RWPE2 (cell line): ENCODE measurements around the gene KCTD5.

Experiments
- ATAC-seq: fragments of 200-7000 bp; cut with Tn5 transposase; 3 replicates; pipeline ENCODE4 v1.9.1; 2021; ENCODE audit warnings: low read depth
- DNase-seq: peaks from one replicate; pipeline ENCODE4 v3.0.0-alpha.2; 2020; ENCODE audit warnings: low spot score
- H3K27ac ChIP-seq: fragments of 450-650 bp; 2 replicates; pipeline ENCODE4 v1.5.1; 2017; ENCODE audit warnings: mild to moderate bottlenecking; ENCODE audit not compliant: poor library complexity, severe bottlenecking
- H3K27me3 ChIP-seq: fragments of 250-450 bp; sonication (Bioruptor Pico); 2 replicates; pipeline ENCODE4 v1.5.1; 2021; ENCODE audit warnings: mild to moderate bottlenecking, moderate library complexity; ENCODE audit not compliant: insufficient read depth, poor library complexity, severe bottlenecking
- H3K36me3 ChIP-seq: fragments of 250-450 bp; sonication (Bioruptor Pico); 2 replicates; pipeline ENCODE4 v1.5.1; 2020; ENCODE audit warnings: low read depth, mild to moderate bottlenecking, moderate library complexity
- H3K4me1 ChIP-seq: fragments of 250-450 bp; sonication (Bioruptor Pico); 2 replicates; pipeline ENCODE4 v1.5.1; 2021; ENCODE audit warnings: mild to moderate bottlenecking, moderate library complexity; ENCODE audit not compliant: insufficient read depth, poor library complexity, severe bottlenecking
- H3K4me3 ChIP-seq: fragments of 250-450 bp; sonication (Bioruptor Pico); 2 replicates; pipeline ENCODE4 v1.5.1; 2021; ENCODE audit warnings: mild to moderate bottlenecking, moderate library complexity; ENCODE audit not compliant: severe bottlenecking
- H3K9me3 ChIP-seq: fragments of 250-450 bp; sonication (Bioruptor Pico); 2 replicates; pipeline ENCODE4 v1.5.1; 2021; ENCODE audit warnings: mild to moderate bottlenecking, moderate library complexity; ENCODE audit not compliant: severe bottlenecking
- CTCF ChIP-seq: fragments of 450-650 bp; IDR thresholded peaks from one replicate; pipeline ENCODE4 v1.5.1; 2017; ENCODE audit warnings: mild to moderate bottlenecking, moderate library complexity; ENCODE audit not compliant: poor library complexity, severe bottlenecking

The KCTD5 gene

GRCh38 chr16:2724088-2724676 lies 41.9 kb downstream of the KCTD5 start:
- Histone ChIP-seq H3K4me1 (peaks cover 7% of the 10 kb centered on the region), H3K27me3 (no peaks in the 10 kb centered on the region), H3K27ac (no peak overlapping the region), H3K9me3 (no peaks in the 10 kb centered on the region), H3K36me3 (no peaks in the 10 kb centered on the region), H3K4me3 (no peak overlapping the region)
- TF ChIP-seq CTCF: no peak
- DNase-seq: no peak
- no peak for ATAC-seq

DNA sequence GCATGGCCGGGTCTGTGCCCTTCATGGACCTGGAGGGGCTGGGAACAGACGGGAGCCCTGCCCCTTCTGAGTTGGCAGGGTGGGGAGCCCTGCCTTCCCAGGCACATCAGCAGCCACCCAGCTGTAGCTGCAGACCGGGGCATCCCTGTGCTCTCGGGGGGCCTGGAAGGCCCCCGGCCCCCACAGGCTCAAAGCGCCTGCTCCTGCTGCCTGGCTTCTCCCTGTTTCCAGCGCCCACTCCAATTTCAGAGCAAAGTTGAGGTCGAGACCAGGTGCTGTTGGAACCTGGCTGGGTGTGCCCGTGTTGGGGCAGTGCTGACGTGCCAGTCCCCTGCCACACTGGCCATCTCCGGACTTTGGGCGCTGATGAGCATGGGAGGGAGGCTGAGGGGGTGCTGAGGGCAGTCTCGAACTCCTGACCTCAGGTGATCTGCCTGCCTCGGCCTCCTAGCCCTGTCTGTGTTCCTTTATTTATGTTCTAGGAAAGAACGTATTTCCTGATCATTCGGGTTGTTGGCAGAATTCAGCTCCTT lies 42.6 kb downstream of the KCTD5 start:
- no peak for ATAC-seq
- Histone ChIP-seq H3K27me3 (no peaks in the 10 kb centered on the region), H3K9me3 (no peaks in the 10 kb centered on the region), H3K4me3 (no peak overlapping the region), H3K4me1 (peaks cover 7% of the 10 kb centered on the region), H3K36me3 (no peaks in the 10 kb centered on the region), H3K27ac (no peak overlapping the region)
- DNase-seq: no peak
- TF ChIP-seq CTCF: no peak

DNA sequence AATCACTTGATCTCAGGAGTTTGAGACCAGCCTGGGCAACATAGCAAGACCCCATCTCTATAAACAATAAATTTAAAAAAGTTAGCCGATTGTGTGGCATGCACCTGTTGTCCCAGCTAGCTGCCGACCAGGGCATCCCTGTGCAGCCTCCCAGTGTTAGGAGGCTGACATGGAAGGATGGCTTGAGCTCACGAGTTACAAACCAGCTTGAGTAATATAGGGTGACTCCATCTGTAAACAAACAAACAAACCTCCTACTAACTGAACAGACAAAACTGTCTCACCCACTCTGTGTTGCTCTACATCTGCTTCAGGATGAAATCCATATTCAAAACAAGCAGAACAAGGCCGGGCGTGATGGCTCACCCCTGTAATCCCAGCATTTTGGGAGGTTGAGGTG lies 44.6 kb downstream of the KCTD5 start:
- peaks cover 7% of the 10 kb centered on the region for H3K4me1 ChIP-seq
- no peak for TF ChIP-seq CTCF
- DNase-seq (no peak), ATAC-seq (no peak)
- no peaks in the 10 kb centered on the region for H3K27me3 ChIP-seq
- no peak overlapping the region for H3K27ac ChIP-seq
- no peak overlapping the region for H3K4me3 ChIP-seq
- no peaks in the 10 kb centered on the region for H3K9me3 ChIP-seq
- no peaks in the 10 kb centered on the region for H3K36me3 ChIP-seq

- Histone ChIP-seq H3K27ac (no peak overlapping the region), H3K36me3 (no peaks in the 10 kb centered on the region), H3K27me3 (no peaks in the 10 kb centered on the region), H3K4me1 (peaks cover 4% of the 10 kb centered on the region), H3K9me3 (no peaks in the 10 kb centered on the region), H3K4me3 (no peak overlapping the region)
- no peak for ATAC-seq
- TF ChIP-seq CTCF: no peak
- no peak for DNase-seq
Measured at GRCh38 chr16:2728034-2728433, 45.7 kb downstream of the KCTD5 start.

DNA sequence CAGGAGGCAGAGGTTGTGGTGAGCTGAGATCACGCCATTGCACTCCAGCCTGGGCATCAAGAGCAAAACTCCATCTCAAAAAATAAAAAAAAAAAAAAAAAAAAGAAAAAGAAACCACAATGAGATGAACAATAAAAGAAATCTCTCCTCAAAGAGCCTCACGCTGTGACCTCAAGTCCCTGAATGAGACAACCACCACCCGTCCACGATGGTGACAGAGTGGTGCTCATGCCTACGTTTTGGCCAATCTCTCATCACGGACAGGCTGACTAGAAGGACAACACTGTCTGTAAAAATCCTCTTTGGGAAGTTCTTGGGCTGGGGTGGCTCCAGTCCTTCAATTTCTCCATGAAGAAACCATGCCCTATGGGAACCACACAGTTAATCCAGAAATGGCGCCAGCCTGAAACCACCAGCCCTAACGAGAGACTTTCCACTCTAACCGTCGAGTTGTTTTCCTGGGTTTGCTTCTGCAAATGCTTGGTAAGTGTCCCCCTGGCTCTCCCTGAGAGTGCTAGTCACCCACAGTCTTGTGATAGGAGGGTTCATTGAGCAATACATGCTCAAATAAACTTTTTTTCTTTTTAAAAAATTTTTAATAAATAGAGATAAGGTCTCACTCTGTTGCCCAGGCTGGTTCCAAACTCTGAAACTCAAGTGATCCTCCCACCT lies 52.7 kb downstream of the KCTD5 start:
- no peaks in the 10 kb centered on the region for H3K9me3 ChIP-seq
- no peak overlapping the region for H3K4me3 ChIP-seq
- H3K27ac ChIP-seq: no peak overlapping the region
- TF ChIP-seq CTCF: no peak
- DNase-seq: no peak
- no peak for ATAC-seq
- H3K27me3 ChIP-seq: no peaks in the 10 kb centered on the region
- H3K36me3 ChIP-seq: no peaks in the 10 kb centered on the region
- H3K4me1 ChIP-seq: no peaks in the 10 kb centered on the region
